ENCODE measurements around the gene PAK1. TPM values are rescaled to one million over a fixed set of nuclear protein-coding genes. Genes with fewer than 3 reads are reported as not detected.
A peak's percentile ranks its signal among the peaks of the same experiment; 100 is the strongest.

Gene PAK1
- polyA plus RNA-seq, 1 experiment = 62.3 TPM

- ChIA-PET CTCF (interaction anchor here (0.6 kb wide), 1 partner anchor 217 kb away, joined by 3 read pairs; the partner anchor contains the start of gene AQP11), POLR2A (no interaction called here)
- no peak for DNase-seq (ENCODE audit: low read depth)
- Histone ChIP-seq H3K4me3 (ENCODE audit: low read depth, low read length) (no peak overlapping the region), H3K36me3 (ENCODE audit: control insufficient read depth, insufficient read depth, low read length) (no peaks in the 10 kb centered on the region; the same call in 1 of the 2 replicates), H3K27me3 (ENCODE audit: control insufficient read depth, insufficient read depth, low read length) (no peaks in the 10 kb centered on the region)
- no peak for TF ChIP-seq CTCF (IDR thresholded peaks at IDR 0.05; ENCODE audit: insufficient read depth, low read depth, low read length)
Observed at GRCh38 chr11:77372726-77373125, 101.2 kb downstream of the PAK1 start.

- no peak for DNase-seq (ENCODE audit: low read depth)
- ChIA-PET CTCF (interaction anchor here (0.7 kb wide), 1 partner anchor 261 kb away, joined by 3 read pairs; no protein-coding TSS in a partner anchor), POLR2A (no interaction called here)
- H3K4me3 ChIP-seq (ENCODE audit: low read depth, low read length) = no peak overlapping the region
- H3K27me3 ChIP-seq (ENCODE audit: control insufficient read depth, insufficient read depth, low read length) = no peaks in the 10 kb centered on the region
- TF ChIP-seq CTCF (IDR thresholded peaks at IDR 0.05; ENCODE audit: insufficient read depth, low read depth, low read length) = no peak
- H3K36me3 ChIP-seq (ENCODE audit: control insufficient read depth, insufficient read depth, low read length) = no peaks in the 10 kb centered on the region
Observed at GRCh38 chr11:77371646-77372045, 102.2 kb downstream of the PAK1 start.

GRCh38 chr11:77370217-77370616 is 103.7 kb downstream of the PAK1 start:
- Histone ChIP-seq H3K27me3 (ENCODE audit: control insufficient read depth, insufficient read depth, low read length) (no peaks in the 10 kb centered on the region), H3K36me3 (ENCODE audit: control insufficient read depth, insufficient read depth, low read length) (no peaks in the 10 kb centered on the region), H3K4me3 (ENCODE audit: low read depth, low read length) (no peak overlapping the region)
- ChIA-PET CTCF (interaction anchor here (1.1 to 1.2 kb wide), 2 partner anchors 9 to 182 kb away, joined by 3 read pairs; no protein-coding TSS in a partner anchor), POLR2A (no interaction called here)
- TF ChIP-seq CTCF (IDR thresholded peaks at IDR 0.05; ENCODE audit: insufficient read depth, low read depth, low read length) = no peak
- no peak for DNase-seq (ENCODE audit: low read depth)

- no peak for TF ChIP-seq CTCF (IDR thresholded peaks at IDR 0.05; ENCODE audit: insufficient read depth, low read depth, low read length)
- DNase-seq (ENCODE audit: low read depth) = peak; percentile 91
- ChIA-PET POLR2A (no interaction called here), CTCF (interaction anchor here (0.6 to 1.2 kb wide), 3 partner anchors 12 to 159 kb away, joined by 3 read pairs; no protein-coding TSS in a partner anchor)
- no peaks in the 10 kb centered on the region for H3K36me3 ChIP-seq (ENCODE audit: control insufficient read depth, insufficient read depth, low read length)
- no peaks in the 10 kb centered on the region for H3K27me3 ChIP-seq (ENCODE audit: control insufficient read depth, insufficient read depth, low read length)
- H3K4me3 ChIP-seq (ENCODE audit: low read depth, low read length) = no peak overlapping the region
Observed at GRCh38 chr11:77361184-77361583, 112.7 kb downstream of the PAK1 start.

- ChIA-PET POLR2A (no interaction called here), CTCF (no interaction called here)
- Histone ChIP-seq H3K4me3 (ENCODE audit: low read depth, low read length) (no peak overlapping the region), H3K27me3 (ENCODE audit: control insufficient read depth, insufficient read depth, low read length) (no peaks in the 10 kb centered on the region), H3K36me3 (ENCODE audit: control insufficient read depth, insufficient read depth, low read length) (no peaks in the 10 kb centered on the region)
- TF ChIP-seq CTCF (IDR thresholded peaks at IDR 0.05; ENCODE audit: insufficient read depth, low read depth, low read length) = no peak
- no peak for DNase-seq (ENCODE audit: low read depth)
Observed at GRCh38 chr11:77359481-77359880, 114.4 kb downstream of the PAK1 start.
